ENCODE measurements around the gene ZC2HC1B.
A peak's percentile ranks its signal among the peaks of the same experiment; 100 is the strongest.

The ZC2HC1B gene

GRCh38 chr6:143882401-143882930 is 18.2 kb downstream of the ZC2HC1B start:
- Histone ChIP-seq H3K36me3 (ENCODE audit: control insufficient read depth in 2 of 2, insufficient read depth in 2 of 2, low read length in 2 of 2) (no peaks in the 10 kb centered on the region), H3K4me3 (ENCODE audit: low read length in 2 of 2) (no peak overlapping the region), H3K27me3 (ENCODE audit: control insufficient read depth in 2 of 2, insufficient read depth in 2 of 2, low read length in 2 of 2) (no peaks in the 10 kb centered on the region), H3K9me3 (ENCODE audit: control insufficient read depth in 2 of 2, low read length in 2 of 2) (peaks cover 0 to 2% of the 10 kb centered on the region in 2 donors), H3K27ac (ENCODE audit: low read depth in 2 of 2, low read length in 2 of 2) (no peak overlapping the region), H3K9ac (ENCODE audit: low read depth in 1 of 2, low read length in 2 of 2) (no peak overlapping the region), H3K4me1 (ENCODE audit: control insufficient read depth in 2 of 2, insufficient read depth in 2 of 2, low read length in 2 of 2) (no peaks in the 10 kb centered on the region)

DNA sequence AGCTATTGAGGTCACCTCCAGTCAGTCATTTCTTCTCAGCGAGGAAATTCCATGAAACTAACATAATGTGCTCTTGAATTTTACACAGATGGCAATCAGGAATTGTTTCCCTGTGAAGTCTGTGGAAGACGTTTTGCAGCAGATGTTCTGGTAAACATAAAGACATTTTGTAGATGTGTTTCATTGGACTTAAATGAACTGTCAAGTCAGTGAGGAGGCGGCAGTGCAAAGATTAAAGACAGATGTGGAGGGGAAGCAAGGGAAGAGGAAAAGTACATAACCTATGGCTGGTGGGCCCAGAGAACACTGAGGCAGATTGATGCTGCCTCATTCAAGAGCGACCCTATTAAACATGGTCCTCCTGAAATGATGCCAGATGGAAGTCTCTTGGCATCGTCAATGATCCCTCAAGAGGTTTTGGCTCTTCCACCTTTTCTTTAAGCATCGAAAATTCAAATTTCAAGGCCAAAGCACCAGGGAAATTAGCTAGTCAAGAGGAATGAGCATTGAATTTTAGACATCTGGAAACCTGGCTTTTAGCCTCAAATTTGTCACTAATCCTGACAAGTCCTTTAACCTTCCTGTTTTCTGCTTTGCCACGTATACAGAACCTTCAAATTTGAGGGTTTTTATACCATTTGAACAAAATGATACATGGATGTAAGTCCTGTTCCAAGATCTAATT is 20.1 kb downstream of the ZC2HC1B start:
- Histone ChIP-seq H3K4me3 (ENCODE audit: low read length in 2 of 2) (no peak overlapping the region), H3K36me3 (ENCODE audit: control insufficient read depth in 2 of 2, insufficient read depth in 2 of 2, low read length in 2 of 2) (no peaks in the 10 kb centered on the region), H3K4me1 (ENCODE audit: control insufficient read depth in 2 of 2, insufficient read depth in 2 of 2, low read length in 2 of 2) (no peaks in the 10 kb centered on the region), H3K9me3 (ENCODE audit: control insufficient read depth in 2 of 2, low read length in 2 of 2) (no peaks in the 10 kb centered on the region), H3K27ac (ENCODE audit: low read depth in 2 of 2, low read length in 2 of 2) (no peak overlapping the region), H3K27me3 (ENCODE audit: control insufficient read depth in 2 of 2, insufficient read depth in 2 of 2, low read length in 2 of 2) (no peaks in the 10 kb centered on the region), H3K9ac (ENCODE audit: low read depth in 1 of 2, low read length in 2 of 2) (no peak overlapping the region)

- Histone ChIP-seq H3K9me3 (ENCODE audit: control insufficient read depth in 2 of 2, low read length in 2 of 2) (no peaks in the 10 kb centered on the region), H3K4me3 (ENCODE audit: low read length in 2 of 2) (no peak overlapping the region), H3K27me3 (ENCODE audit: control insufficient read depth in 2 of 2, insufficient read depth in 2 of 2, low read length in 2 of 2) (no peaks in the 10 kb centered on the region), H3K36me3 (ENCODE audit: control insufficient read depth in 2 of 2, insufficient read depth in 2 of 2, low read length in 2 of 2) (no peaks in the 10 kb centered on the region), H3K27ac (ENCODE audit: low read depth in 2 of 2, low read length in 2 of 2) (no peak overlapping the region), H3K4me1 (ENCODE audit: control insufficient read depth in 2 of 2, insufficient read depth in 2 of 2, low read length in 2 of 2) (no peaks in the 10 kb centered on the region), H3K9ac (ENCODE audit: low read depth in 1 of 2, low read length in 2 of 2) (no peak overlapping the region)
Observed at GRCh38 chr6:143885116-143885515, 20.8 kb downstream of the ZC2HC1B start.

GRCh38 chr6:143894655-143895054 is 30.4 kb downstream of the ZC2HC1B start:
- H3K36me3 ChIP-seq (ENCODE audit: control insufficient read depth in 2 of 2, insufficient read depth in 2 of 2, low read length in 2 of 2), result no peaks in the 10 kb centered on the region
- peaks cover 4% of the 10 kb centered on the region in 2 donors for H3K4me1 ChIP-seq (ENCODE audit: control insufficient read depth in 2 of 2, insufficient read depth in 2 of 2, low read length in 2 of 2)
- H3K27ac ChIP-seq (ENCODE audit: low read depth in 2 of 2, low read length in 2 of 2), result no peak overlapping the region
- no peaks in the 10 kb centered on the region for H3K27me3 ChIP-seq (ENCODE audit: control insufficient read depth in 2 of 2, insufficient read depth in 2 of 2, low read length in 2 of 2)
- no peaks in the 10 kb centered on the region for H3K9me3 ChIP-seq (ENCODE audit: control insufficient read depth in 2 of 2, low read length in 2 of 2)
- no peak overlapping the region for H3K9ac ChIP-seq (ENCODE audit: low read depth in 1 of 2, low read length in 2 of 2)
- no peak overlapping the region for H3K4me3 ChIP-seq (ENCODE audit: low read length in 2 of 2)

DNA sequence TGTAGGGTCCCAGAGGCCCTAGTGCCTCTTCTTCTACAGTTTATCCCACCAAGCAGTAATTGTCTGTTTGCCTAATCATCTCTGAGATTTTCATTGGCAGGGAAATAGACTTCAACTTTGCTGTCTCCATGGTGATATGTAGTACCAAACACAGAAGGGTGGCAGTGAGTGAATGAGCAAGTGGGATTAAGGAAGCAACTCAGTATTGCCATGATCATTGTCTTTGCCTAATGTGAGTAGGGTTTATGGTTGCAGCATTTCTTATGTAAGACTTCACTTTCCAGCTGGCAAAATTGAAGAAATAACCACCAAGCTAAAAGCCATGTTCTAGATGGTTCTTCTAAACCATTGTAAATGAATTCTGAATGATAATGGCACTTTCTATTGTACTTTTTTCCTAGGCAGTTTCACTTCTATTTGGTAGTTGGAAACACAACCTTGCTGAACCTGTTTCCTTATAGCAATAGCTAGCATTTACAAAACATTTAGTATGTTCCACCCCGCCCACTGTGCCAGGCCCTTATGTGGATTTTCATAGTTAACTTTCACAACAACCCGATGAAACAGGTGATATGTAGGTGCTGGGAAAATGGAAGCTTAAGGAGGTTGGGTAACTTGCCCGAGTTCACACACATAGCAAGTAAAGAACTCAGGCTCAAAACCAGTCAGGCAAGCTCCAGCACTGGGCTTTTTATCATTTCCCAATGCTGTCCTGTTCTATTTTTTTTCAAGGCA is 32.0 kb downstream of the ZC2HC1B start:
- H3K4me3 ChIP-seq (ENCODE audit: low read length in 2 of 2), result peak overlapping the region in 1 of 2 donors; percentile 4
- no peaks in the 10 kb centered on the region for H3K9me3 ChIP-seq (ENCODE audit: control insufficient read depth in 2 of 2, low read length in 2 of 2)
- peaks cover 4% of the 10 kb centered on the region in 2 donors for H3K4me1 ChIP-seq (ENCODE audit: control insufficient read depth in 2 of 2, insufficient read depth in 2 of 2, low read length in 2 of 2)
- H3K27me3 ChIP-seq (ENCODE audit: control insufficient read depth in 2 of 2, insufficient read depth in 2 of 2, low read length in 2 of 2), result no peaks in the 10 kb centered on the region
- H3K36me3 ChIP-seq (ENCODE audit: control insufficient read depth in 2 of 2, insufficient read depth in 2 of 2, low read length in 2 of 2), result no peaks in the 10 kb centered on the region
- peak overlapping the region; percentile 41 to 56 for H3K27ac ChIP-seq (ENCODE audit: low read depth in 2 of 2, low read length in 2 of 2)
- H3K9ac ChIP-seq (ENCODE audit: low read depth in 1 of 2, low read length in 2 of 2), result no peak overlapping the region

GRCh38 chr6:143900358-143900757 is 36.1 kb downstream of the ZC2HC1B start:
- no peak overlapping the region for H3K4me3 ChIP-seq (ENCODE audit: low read length in 2 of 2)
- H3K27me3 ChIP-seq (ENCODE audit: control insufficient read depth in 2 of 2, insufficient read depth in 2 of 2, low read length in 2 of 2), result no peaks in the 10 kb centered on the region
- no peak overlapping the region for H3K9ac ChIP-seq (ENCODE audit: low read depth in 1 of 2, low read length in 2 of 2)
- H3K36me3 ChIP-seq (ENCODE audit: control insufficient read depth in 2 of 2, insufficient read depth in 2 of 2, low read length in 2 of 2), result no peaks in the 10 kb centered on the region
- no peak overlapping the region for H3K27ac ChIP-seq (ENCODE audit: low read depth in 2 of 2, low read length in 2 of 2)
- no peaks in the 10 kb centered on the region for H3K9me3 ChIP-seq (ENCODE audit: control insufficient read depth in 2 of 2, low read length in 2 of 2)
- peaks cover 4% of the 10 kb centered on the region in 2 donors for H3K4me1 ChIP-seq (ENCODE audit: control insufficient read depth in 2 of 2, insufficient read depth in 2 of 2, low read length in 2 of 2)

GRCh38 chr6:143901885-143902750 is 37.8 kb downstream of the ZC2HC1B start:
- H3K27ac ChIP-seq (ENCODE audit: low read depth in 2 of 2, low read length in 2 of 2), result peak overlapping the region; percentile 2 to 61
- no peaks in the 10 kb centered on the region for H3K9me3 ChIP-seq (ENCODE audit: control insufficient read depth in 2 of 2, low read length in 2 of 2)
- no peak overlapping the region for H3K4me3 ChIP-seq (ENCODE audit: low read length in 2 of 2)
- H3K4me1 ChIP-seq (ENCODE audit: control insufficient read depth in 2 of 2, insufficient read depth in 2 of 2, low read length in 2 of 2), result no peaks in the 10 kb centered on the region
- H3K36me3 ChIP-seq (ENCODE audit: control insufficient read depth in 2 of 2, insufficient read depth in 2 of 2, low read length in 2 of 2), result no peaks in the 10 kb centered on the region
- no peak overlapping the region for H3K9ac ChIP-seq (ENCODE audit: low read depth in 1 of 2, low read length in 2 of 2)
- H3K27me3 ChIP-seq (ENCODE audit: control insufficient read depth in 2 of 2, insufficient read depth in 2 of 2, low read length in 2 of 2), result no peaks in the 10 kb centered on the region

- Histone ChIP-seq H3K4me1 (ENCODE audit: control insufficient read depth in 2 of 2, insufficient read depth in 2 of 2, low read length in 2 of 2) (no peaks in the 10 kb centered on the region), H3K4me3 (ENCODE audit: low read length in 2 of 2) (no peak overlapping the region), H3K9me3 (ENCODE audit: control insufficient read depth in 2 of 2, low read length in 2 of 2) (no peaks in the 10 kb centered on the region), H3K9ac (ENCODE audit: low read depth in 1 of 2, low read length in 2 of 2) (no peak overlapping the region), H3K27me3 (ENCODE audit: control insufficient read depth in 2 of 2, insufficient read depth in 2 of 2, low read length in 2 of 2) (no peaks in the 10 kb centered on the region), H3K27ac (ENCODE audit: low read depth in 2 of 2, low read length in 2 of 2) (peak overlapping the region in 1 of 2 donors; percentile 61), H3K36me3 (ENCODE audit: control insufficient read depth in 2 of 2, insufficient read depth in 2 of 2, low read length in 2 of 2) (no peaks in the 10 kb centered on the region)
Observed at GRCh38 chr6:143902827-143903226, 38.6 kb downstream of the ZC2HC1B start.

DNA sequence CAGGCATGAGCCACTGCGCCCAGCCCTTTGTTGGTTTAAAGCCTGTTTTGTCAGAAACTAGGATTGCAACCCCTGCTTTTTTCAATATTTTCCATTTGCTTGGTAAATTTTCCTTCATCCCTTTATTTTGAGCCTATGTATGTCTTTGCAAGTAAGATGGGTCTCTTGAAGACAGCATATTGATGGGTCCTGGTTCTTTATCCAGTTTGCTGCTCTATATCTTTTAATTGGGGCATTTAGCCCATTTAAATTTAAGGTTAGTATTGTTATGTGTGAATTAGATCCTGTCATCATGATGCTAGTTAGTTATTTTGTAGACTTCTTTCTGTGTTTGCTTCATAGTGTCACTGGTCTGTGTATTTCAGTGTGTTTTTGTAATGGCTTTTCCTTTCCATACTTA is 46.8 kb downstream of the ZC2HC1B start:
- Histone ChIP-seq H3K4me3 (ENCODE audit: low read length in 2 of 2) (no peak overlapping the region), H3K27me3 (ENCODE audit: control insufficient read depth in 2 of 2, insufficient read depth in 2 of 2, low read length in 2 of 2) (no peaks in the 10 kb centered on the region), H3K9ac (ENCODE audit: low read depth in 1 of 2, low read length in 2 of 2) (no peak overlapping the region), H3K4me1 (ENCODE audit: control insufficient read depth in 2 of 2, insufficient read depth in 2 of 2, low read length in 2 of 2) (no peaks in the 10 kb centered on the region), H3K36me3 (ENCODE audit: control insufficient read depth in 2 of 2, insufficient read depth in 2 of 2, low read length in 2 of 2) (no peaks in the 10 kb centered on the region), H3K9me3 (ENCODE audit: control insufficient read depth in 2 of 2, low read length in 2 of 2) (no peaks in the 10 kb centered on the region), H3K27ac (ENCODE audit: low read depth in 2 of 2, low read length in 2 of 2) (no peak overlapping the region)

DNA sequence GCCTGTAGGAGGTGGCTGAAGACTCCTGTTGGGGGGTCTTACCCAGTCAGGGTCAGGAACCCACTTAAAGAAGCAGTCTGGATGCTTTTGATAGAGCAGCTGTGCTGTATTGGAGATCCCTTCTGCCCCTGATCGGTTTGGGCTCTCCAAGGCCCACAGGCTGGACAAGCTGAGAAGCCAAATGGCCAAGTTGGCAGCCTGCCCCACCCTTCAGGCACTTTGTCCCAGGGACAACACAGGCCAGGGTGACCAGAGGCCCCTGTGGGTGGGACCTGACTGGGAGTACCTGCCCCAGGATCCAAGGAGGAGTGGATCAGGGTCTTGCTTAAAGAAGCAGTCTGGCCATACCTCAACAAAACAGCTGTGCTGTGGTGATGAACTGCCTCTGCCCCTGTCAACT is 48.4 kb downstream of the ZC2HC1B start:
- Histone ChIP-seq H3K4me3 (ENCODE audit: low read length in 2 of 2) (no peak overlapping the region), H3K27me3 (ENCODE audit: control insufficient read depth in 2 of 2, insufficient read depth in 2 of 2, low read length in 2 of 2) (no peaks in the 10 kb centered on the region), H3K9me3 (ENCODE audit: control insufficient read depth in 2 of 2, low read length in 2 of 2) (no peaks in the 10 kb centered on the region), H3K36me3 (ENCODE audit: control insufficient read depth in 2 of 2, insufficient read depth in 2 of 2, low read length in 2 of 2) (no peaks in the 10 kb centered on the region), H3K9ac (ENCODE audit: low read depth in 1 of 2, low read length in 2 of 2) (no peak overlapping the region), H3K4me1 (ENCODE audit: control insufficient read depth in 2 of 2, insufficient read depth in 2 of 2, low read length in 2 of 2) (no peaks in the 10 kb centered on the region), H3K27ac (ENCODE audit: low read depth in 2 of 2, low read length in 2 of 2) (no peak overlapping the region)
